H1 (cell line): Measurements from ENCODE around the gene CDC123. TPM values are rescaled to one million over a fixed set of nuclear protein-coding genes. Genes with fewer than 3 reads are reported as not detected.

Source experiments
- CTCF ChIA-PET: fragments of 300-600 bp; sonication (Branson Sonifier 250); formaldehyde crosslinking; loops from one replicate; lab custom pipeline; 2021; ENCODE audit not compliant: partially characterized antibody; lab: Charles Lee
- POLR2A ChIA-PET: fragments of 300-600 bp; sonication (Branson Sonifier 250); formaldehyde crosslinking; loops from one replicate; lab custom pipeline; 2021; ENCODE audit warnings: inconsistent platforms; ENCODE audit not compliant: partially characterized antibody; lab: Charles Lee
- DNase-seq, 2 experiments: peaks; one replicate each; pipeline versions ENCODE4 v3.0.0 to v3.0.0-alpha.2; 2010 to 2022; ENCODE audit warnings: low spot score in 2 of 2, low read depth in 1 of 2, mixed read lengths in 1 of 2
- FAIRE-seq: peaks from 2 replicates; lab custom pipeline; 2011; peaks lifted over from hg19 to GRCh38; lab: Jason Lieb, UNC
- H2AFZ ChIP-seq: 2 replicates; pipeline ENCODE4 v1.8.1; 2012; ENCODE audit warnings: low read length, inconsistent platforms
- H2AK5ac ChIP-seq: 2 replicates; pipeline ENCODE4 v1.6.1; 2013; ENCODE audit warnings: low read depth, low read length
- H2BK120ac ChIP-seq: replicated peaks from 2 replicates; pipeline ENCODE3; 2013; ENCODE audit warnings: low read depth, low read length, inconsistent platforms
- H2BK12ac ChIP-seq: 2 replicates; pipeline ENCODE4 v1.6.1; 2013; ENCODE audit warnings: low read depth, low read length
- H2BK15ac ChIP-seq: 2 replicates; pipeline ENCODE4 v1.6.1; 2013; ENCODE audit warnings: low read length
- H2BK20ac ChIP-seq: 2 replicates; pipeline ENCODE4 v1.6.1; 2013; ENCODE audit warnings: low read length
- H2BK5ac ChIP-seq: 2 replicates; pipeline ENCODE4 v1.6.1; 2013; ENCODE audit warnings: low read depth, low read length
- H3K14ac ChIP-seq: 2 replicates; pipeline ENCODE4 v1.6.1; 2013; ENCODE audit warnings: inconsistent platforms; ENCODE audit not compliant: insufficient read length
- H3K18ac ChIP-seq: 2 replicates; pipeline ENCODE4 v1.6.1; 2013; ENCODE audit warnings: low read length; ENCODE audit errors: extremely low read depth
- H3K23ac ChIP-seq: 2 replicates; pipeline ENCODE4 v1.6.1; 2013; ENCODE audit warnings: inconsistent platforms; ENCODE audit not compliant: insufficient read length
- H3K23me2 ChIP-seq: 2 replicates; pipeline ENCODE4 v1.6.1; 2013; ENCODE audit warnings: low read depth, low read length
- H3K27ac ChIP-seq: 2 replicates; pipeline ENCODE4 v1.6.1; 2011; ENCODE audit warnings: low read depth, low read length, inconsistent platforms
- H3K27me3 ChIP-seq, 4 experiments: replicated peaks in 1 of 4; 1 replicate in 1 of 4; 2 replicates in 3 of 4; pipeline versions ENCODE4 v1.6.1 to v1.8.1; 2011 to 2013; ENCODE audit warnings: low read length in 3 of 4, mild to moderate bottlenecking in 3 of 4, inconsistent platforms in 2 of 4, mixed read lengths in 2 of 4, moderate library complexity in 1 of 4; ENCODE audit not compliant: control insufficient read depth in 3 of 4, insufficient read depth in 3 of 4; ENCODE audit errors: extremely low read depth in 1 of 4
- H3K36me3 ChIP-seq, 4 experiments: 2 replicates each; pipeline versions ENCODE4 v1.6.1 to v1.8.1; 2011 to 2013; ENCODE audit warnings: mild to moderate bottlenecking in 4 of 4, low read length in 3 of 4, moderate library complexity in 2 of 4, control low read depth in 1 of 4, inconsistent platforms in 1 of 4; ENCODE audit not compliant: insufficient read depth in 4 of 4, control insufficient read depth in 2 of 4
- H3K4ac ChIP-seq: replicated peaks from 2 replicates; pipeline ENCODE3; 2013; ENCODE audit warnings: low read length, low read depth, mixed read lengths, inconsistent platforms; ENCODE audit not compliant: insufficient read length
- H3K4me1 ChIP-seq, 4 experiments: replicated peaks in 1 of 4; 1 replicate in 1 of 4; 2 replicates in 3 of 4; pipeline versions ENCODE4 v1.6.1 to v1.8.1; 2011 to 2013; ENCODE audit warnings: low read length in 3 of 4, inconsistent platforms in 2 of 4, mixed read lengths in 1 of 4; ENCODE audit not compliant: insufficient read depth in 4 of 4, control insufficient read depth in 3 of 4
- H3K4me2 ChIP-seq, 2 experiments: 2 replicates each; pipeline versions ENCODE4 v1.6.1 to v1.8.1; 2011 to 2013; ENCODE audit warnings: low read depth in 2 of 2, low read length in 2 of 2, control low read depth in 1 of 2, inconsistent platforms in 1 of 2, mild to moderate bottlenecking in 1 of 2; ENCODE audit not compliant: insufficient read depth in 1 of 2
- H3K4me3 ChIP-seq, 4 experiments: fragments of 200-600, 300-600 bp in 1 of 4; sonication (generic), shearing (Covaris generic), sonication (Bioruptor Twin) in 1 of 4; 2 replicates each; pipeline versions ENCODE4 v1.5.1 to v1.8.1; 2011 to 2016; ENCODE audit warnings: low read length in 4 of 4, low read depth in 3 of 4, control low read depth in 2 of 4, inconsistent platforms in 2 of 4, mild to moderate bottlenecking in 2 of 4, mixed read lengths in 1 of 4, moderate library complexity in 1 of 4; ENCODE audit not compliant: insufficient read depth in 2 of 4; ENCODE audit errors: extremely low read depth in 1 of 4
- H3K56ac ChIP-seq: replicated peaks from 2 replicates; pipeline ENCODE3; 2013; ENCODE audit warnings: low read depth, mild to moderate bottlenecking, mixed read lengths, low read length, inconsistent platforms; ENCODE audit not compliant: insufficient read length
- H3K79me1 ChIP-seq: 2 replicates; pipeline ENCODE4 v1.6.1; 2013; ENCODE audit warnings: low read depth, low read length, control low read depth
- H3K79me2 ChIP-seq, 2 experiments: 2 replicates each; pipeline versions ENCODE4 v1.6.1 to v1.8.1; 2012 to 2013; ENCODE audit warnings: low read length in 2 of 2, mild to moderate bottlenecking in 2 of 2, inconsistent platforms in 1 of 2; ENCODE audit not compliant: insufficient read depth in 2 of 2, control insufficient read depth in 1 of 2
- H3K9ac ChIP-seq, 4 experiments: replicated peaks in 1 of 4; 1 replicate in 1 of 4; 2 replicates in 3 of 4; pipeline versions ENCODE4 v1.6.1 to v1.8.1; 2011 to 2013; ENCODE audit warnings: low read depth in 3 of 4, low read length in 3 of 4, control low read depth in 2 of 4, mild to moderate bottlenecking in 2 of 4, moderate library complexity in 2 of 4, inconsistent platforms in 1 of 4; ENCODE audit errors: extremely low read depth in 1 of 4
- H3K9me3 ChIP-seq, 2 experiments: 2 replicates each; pipeline versions ENCODE4 v1.6.1 to v1.8.1; 2012 to 2013; ENCODE audit warnings: mild to moderate bottlenecking in 2 of 2, moderate library complexity in 2 of 2, control low read depth in 1 of 2, inconsistent platforms in 1 of 2, low read depth in 1 of 2, low read length in 1 of 2, mixed read lengths in 1 of 2; ENCODE audit not compliant: insufficient read depth in 2 of 2
- H4K20me1 ChIP-seq, 2 experiments: replicated peaks in 1 of 2; 2 replicates each; pipeline versions ENCODE3 to v1.8.1; 2011 to 2013; ENCODE audit warnings: inconsistent platforms in 2 of 2, low read length in 2 of 2, mild to moderate bottlenecking in 1 of 2; ENCODE audit not compliant: insufficient read depth in 2 of 2, control insufficient read depth in 1 of 2
- H4K5ac ChIP-seq: 2 replicates; pipeline ENCODE4 v1.6.1; 2013; ENCODE audit warnings: low read length, low read depth, mixed read lengths, inconsistent platforms; ENCODE audit not compliant: insufficient read length
- H4K8ac ChIP-seq: 2 replicates; pipeline ENCODE4 v1.8.0; 2013; ENCODE audit warnings: mild to moderate bottlenecking, moderate library complexity, low read length, inconsistent platforms; ENCODE audit not compliant: insufficient read depth; ENCODE audit errors: extremely low read depth
- H4K91ac ChIP-seq: replicated peaks from 2 replicates; pipeline ENCODE3; 2013; ENCODE audit warnings: low read length, mixed read lengths, inconsistent platforms; ENCODE audit not compliant: insufficient read length
- ASH2L ChIP-seq: fragments of 200-600, 300-600 bp; sonication (generic); IDR thresholded peaks from one replicate; pipeline ENCODE4 v1.7.1; 2017; ENCODE audit warnings: low read length
- EGR1 ChIP-seq: IDR thresholded peaks from 2 replicates; pipeline ENCODE4 v1.6.1; 2011; ENCODE audit warnings: low read depth, low read length, borderline replicate concordance
- MAFK ChIP-seq: IDR thresholded peaks from 2 replicates; pipeline ENCODE4 v1.6.1; 2012; ENCODE audit warnings: low read depth, mild to moderate bottlenecking, improper control_type of control experiment, low read length
- TBP ChIP-seq: IDR thresholded peaks from 2 replicates; pipeline ENCODE4 v1.6.1; 2011; ENCODE audit warnings: low read depth, low read length, improper control_type of control experiment
- TEAD4 ChIP-seq: IDR thresholded peaks from 2 replicates; pipeline ENCODE4 v1.6.1; 2012; ENCODE audit warnings: low read depth, low read length, inconsistent platforms, mixed read lengths
- WGBS, 2 experiments: shearing (Covaris generic) in 1 of 2; methylation state at CpG; one replicate each; pipeline versions ENCODE4 v1.1.6 to v1.1.7; 2013 to 2015; ENCODE audit warnings: low lambda C conversion rate in 2 of 2, mixed read lengths in 2 of 2, inconsistent platforms in 1 of 2, low coverage in 1 of 2, missing lambda C conversion rate in 1 of 2; ENCODE audit not compliant: insufficient replicate concordance in 2 of 2, insufficient coverage in 1 of 2, insufficient read length in 1 of 2; ENCODE audit errors: extremely low coverage in 1 of 2, missing lambda C conversion rate in 1 of 2; 5-methylcytosine and 5-hydroxymethylcytosine counted together
- polyA plus RNA-seq, 7 experiments: library from polyadenylated mRNA; depleted of rRNA in 3 of 7; stranded (reverse) in 5 of 7; unstranded in 2 of 7; fragments of >200 nt in 5 of 7; fragments of 200-250 nt in 2 of 7; gene quantifications; 1 replicate in 5 of 7; 2 replicates in 1 of 7; 4 replicates in 1 of 7; pipeline versions ENCODE4 v1.2.1 to v1.2.3, GENCODE V29; 2011 to 2013; ENCODE audit warnings: missing spikeins in 2 of 7, mixed read lengths in 2 of 7
- total RNA-seq: library from RNA; stranded (reverse); fragmentation: NEBNext Ultra II Directional; extraction: Animal tissue kit (Norgen Biotek cat#: 25700); gene quantifications from 2 replicates; pipeline ENCODE4 v1.2.1, GENCODE V29; 2021

The CDC123 gene
- total and polyA plus RNA-seq, 2 of the 8 experiments (the other 6 are each of a cell fraction or from before 2014, with no cell fraction given): 115 to 202 TPM

DNA sequence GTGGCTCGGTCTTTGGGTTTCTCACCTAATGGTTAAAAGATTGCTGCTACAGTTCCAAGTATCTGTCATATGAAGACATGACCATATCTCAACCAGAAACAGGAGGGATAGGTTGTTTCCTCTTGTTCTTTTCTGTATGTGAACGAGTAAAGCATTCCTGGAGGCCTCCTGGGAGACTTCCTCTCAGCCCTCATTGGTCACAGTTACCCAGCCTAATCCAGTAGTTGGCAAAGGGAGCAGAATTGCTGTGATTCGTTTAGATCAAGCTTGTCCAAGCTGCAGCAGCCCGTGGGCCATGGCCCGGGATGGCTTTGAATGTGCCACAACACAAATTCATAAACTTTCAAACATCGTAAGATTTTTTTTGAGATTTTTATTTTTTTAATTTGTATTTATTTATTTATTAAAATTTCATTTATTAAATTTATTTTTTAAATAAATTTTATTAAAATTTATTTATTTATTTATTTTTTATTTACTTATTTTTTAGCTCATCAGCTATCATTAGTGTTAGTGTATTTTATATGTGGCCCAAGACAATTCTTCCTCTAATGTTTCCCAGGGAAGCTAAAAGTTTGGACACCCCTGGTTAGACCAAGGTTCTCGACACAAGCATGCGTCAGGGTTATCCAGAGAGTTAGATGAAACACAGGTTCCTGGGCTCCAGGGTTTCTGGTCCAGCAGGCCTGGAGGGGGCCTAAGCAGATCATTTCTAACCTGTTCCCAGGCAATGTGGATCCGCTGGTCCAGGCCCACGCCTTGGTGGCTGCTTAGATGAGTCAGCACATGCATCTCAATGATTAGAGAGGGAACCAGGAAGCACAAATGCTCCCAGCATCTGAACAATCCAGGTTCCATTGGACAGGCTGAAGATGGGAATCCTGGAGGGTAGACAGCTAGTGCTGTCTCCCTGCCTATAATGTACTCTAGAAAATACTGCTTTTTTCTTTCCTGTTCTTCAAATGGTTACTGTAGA, 25.6 kb downstream of the CDC123 start:
- ChIA-PET CTCF (interaction anchor here (0.6 to 1.0 kb wide), 2 partner anchors 9 to 31 kb away, joined by 3 read pairs; no protein-coding TSS in a partner anchor), POLR2A (interaction anchor here (0.6 to 1.0 kb wide), 3 partner anchors 10 to 108 kb away, joined by 3 to 4 read pairs (median 3); no protein-coding TSS in a partner anchor)
- H3K23me2 ChIP-seq: no peaks in the 10 kb centered on the region
- H3K4me1 ChIP-seq: no peaks in the 10 kb centered on the region
- H2BK5ac ChIP-seq: no peak overlapping the region
- no peak overlapping the region for H2BK120ac ChIP-seq
- no peak overlapping the region for H2BK12ac ChIP-seq
- H2AFZ ChIP-seq: no peak overlapping the region
- no peak overlapping the region for H3K4ac ChIP-seq
- no peaks in the 10 kb centered on the region; the same call in 1 of the 2 replicates for H3K79me1 ChIP-seq
- H3K9ac ChIP-seq: no peak overlapping the region
- TF ChIP-seq ASH2L (no peak), MAFK (no peak), TBP (no peak), TEAD4 (no peak), EGR1 (no peak)
- H3K4me3 ChIP-seq: no peak overlapping the region
- no peak overlapping the region for H3K23ac ChIP-seq
- H3K27me3 ChIP-seq: no peaks in the 10 kb centered on the region
- H3K36me3 ChIP-seq: peaks cover 22 to 76% (median 42%) of the 10 kb centered on the region in 4 experiments
- H2BK15ac ChIP-seq: no peak overlapping the region
- peaks cover 3 to 8% of the 10 kb centered on the region in 2 experiments; a peak in 3 of 4 replicates for H3K9me3 ChIP-seq
- peaks cover 0 to 12% of the 10 kb centered on the region in 2 experiments; a peak in 3 of 4 replicates for H3K79me2 ChIP-seq
- H2AK5ac ChIP-seq: no peak overlapping the region
- FAIRE-seq (no peak), DNase-seq (no peak)
- no peak overlapping the region for H4K91ac ChIP-seq
- no peak overlapping the region for H3K18ac ChIP-seq
- H3K4me2 ChIP-seq: no peak overlapping the region
- H3K27ac ChIP-seq: no peak overlapping the region; the same call in 1 of the 2 replicates
- no peak overlapping the region for H4K5ac ChIP-seq
- H2BK20ac ChIP-seq: no peak overlapping the region
- peaks cover 0 to 4% of the 10 kb centered on the region in 2 experiments for H4K20me1 ChIP-seq
- H3K14ac ChIP-seq: no peak overlapping the region
- 94% methylated on average over 10 of the region's 10 CpGs; no CpG with 5 or more reads in 1 of the 2 experiments for WGBS, 2 experiments
- no peak overlapping the region for H4K8ac ChIP-seq
- no peak overlapping the region for H3K56ac ChIP-seq
